Skeletal muscle satellite cell (primary cell): ENCODE measurements around the gene CSRP3.
"Not testable (repeated sequence)": the region's sequence is repeated elsewhere in the genome, so short reads cannot be mapped to it uniquely, and the experiment has no call there.

Source experiments
- H3K27me3 ChIP-seq: 2 replicates; pipeline ENCODE4 v1.7.0; 2013; ENCODE audit warnings: low read length; ENCODE audit not compliant: control insufficient read depth, insufficient read depth
- H3K36me3 ChIP-seq: 2 replicates; pipeline ENCODE4 v1.7.0; 2013; ENCODE audit warnings: mild to moderate bottlenecking, control low read depth, low read length; ENCODE audit not compliant: insufficient read depth
- H3K4me1 ChIP-seq: 2 replicates; pipeline ENCODE4 v1.7.0; 2013; ENCODE audit warnings: low read length; ENCODE audit not compliant: control insufficient read depth, insufficient read depth
- H3K4me2 ChIP-seq: 2 replicates; pipeline ENCODE4 v1.7.0; 2013; ENCODE audit warnings: mild to moderate bottlenecking, low read length
- H3K4me3 ChIP-seq: 2 replicates; pipeline ENCODE4 v1.7.0; 2013; ENCODE audit warnings: low read length
- H3K9ac ChIP-seq: 2 replicates; pipeline ENCODE4 v1.7.0; 2013; ENCODE audit warnings: mild to moderate bottlenecking, low read depth, low read length, moderate library complexity
- H3K9me3 ChIP-seq: replicated peaks from 2 replicates; pipeline ENCODE4 v1.7.0; 2013; ENCODE audit warnings: mild to moderate bottlenecking, control low read depth, low read length

The CSRP3 gene

GRCh38 chr11:19156892-19157291 lies 44.9 kb downstream of the CSRP3 start:
- Histone ChIP-seq H3K4me2 (no peak overlapping the region), H3K9ac (no peak overlapping the region), H3K36me3 (peaks cover 6% of the 10 kb centered on the region), H3K9me3 (no peaks in the 10 kb centered on the region), H3K27me3 (no peaks in the 10 kb centered on the region), H3K4me3 (no peak overlapping the region), H3K4me1 (no peaks in the 10 kb centered on the region)

DNA sequence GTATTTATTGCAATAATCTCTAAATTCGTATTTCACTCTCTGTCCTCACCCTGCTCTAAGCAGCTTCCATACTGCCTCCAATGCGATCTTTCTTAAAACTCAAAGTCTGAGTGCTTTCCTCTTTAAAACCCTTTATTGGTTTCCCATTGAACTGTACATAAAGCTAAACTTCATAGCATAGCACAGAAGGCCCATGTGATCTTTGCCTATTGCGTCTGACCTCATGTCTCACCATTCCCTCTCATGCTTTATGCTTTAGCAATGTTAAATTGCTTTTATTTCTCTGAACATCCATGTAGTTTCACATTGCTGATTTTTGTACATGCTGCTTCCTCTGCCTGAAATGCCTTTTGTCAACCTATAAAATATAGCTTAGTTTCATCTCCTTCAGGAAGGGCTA lies 56.5 kb downstream of the CSRP3 start:
- Histone ChIP-seq H3K27me3 (no peaks in the 10 kb centered on the region), H3K4me2 (no peak overlapping the region), H3K36me3 (peaks cover 6% of the 10 kb centered on the region), H3K4me3 (no peak overlapping the region), H3K9ac (no peak overlapping the region), H3K9me3 (no peaks in the 10 kb centered on the region), H3K4me1 (no peaks in the 10 kb centered on the region)

- not testable (repeated sequence) for H3K9me3 ChIP-seq, H3K27me3 ChIP-seq, H3K4me1 ChIP-seq, H3K9ac ChIP-seq, H3K4me2 ChIP-seq, H3K36me3 ChIP-seq, H3K4me3 ChIP-seq
These were observed 64.9 kb downstream of the CSRP3 start for GRCh38 chr11:19136884-19137283.

DNA sequence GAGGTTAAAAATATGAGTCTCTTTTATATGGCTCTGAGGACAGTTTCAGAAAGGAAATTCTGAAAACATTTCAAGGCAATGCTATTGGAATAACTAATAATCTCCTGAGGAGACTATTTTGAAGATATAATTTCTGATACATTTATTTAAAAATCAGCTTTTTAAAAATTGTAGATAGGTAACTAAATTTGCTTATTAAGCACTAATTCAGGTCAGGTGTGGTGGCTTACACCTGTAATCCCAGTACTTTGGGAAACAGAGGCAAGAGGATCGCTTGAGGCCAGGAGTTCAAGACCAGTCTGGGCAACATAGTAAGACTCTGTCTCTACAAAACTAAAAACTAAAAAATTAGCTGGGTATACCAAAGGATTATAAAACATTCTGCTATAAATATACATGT lies 67.8 kb downstream of the CSRP3 start:
- Histone ChIP-seq H3K9ac (no peak overlapping the region), H3K4me1 (no peaks in the 10 kb centered on the region), H3K4me3 (no peak overlapping the region), H3K27me3 (no peaks in the 10 kb centered on the region), H3K4me2 (no peak overlapping the region), H3K36me3 (no peaks in the 10 kb centered on the region), H3K9me3 (no peaks in the 10 kb centered on the region)
